UCSD-AML1 (cell line): ENCODE results near the gene SUMO3.

Source experiments
- DNase-seq: peaks from one replicate; lab custom pipeline; 2025; ENCODE audit not compliant: unreplicated experiment; lab: John Stamatoyannopoulos, UW

Gene SUMO3

DNA sequence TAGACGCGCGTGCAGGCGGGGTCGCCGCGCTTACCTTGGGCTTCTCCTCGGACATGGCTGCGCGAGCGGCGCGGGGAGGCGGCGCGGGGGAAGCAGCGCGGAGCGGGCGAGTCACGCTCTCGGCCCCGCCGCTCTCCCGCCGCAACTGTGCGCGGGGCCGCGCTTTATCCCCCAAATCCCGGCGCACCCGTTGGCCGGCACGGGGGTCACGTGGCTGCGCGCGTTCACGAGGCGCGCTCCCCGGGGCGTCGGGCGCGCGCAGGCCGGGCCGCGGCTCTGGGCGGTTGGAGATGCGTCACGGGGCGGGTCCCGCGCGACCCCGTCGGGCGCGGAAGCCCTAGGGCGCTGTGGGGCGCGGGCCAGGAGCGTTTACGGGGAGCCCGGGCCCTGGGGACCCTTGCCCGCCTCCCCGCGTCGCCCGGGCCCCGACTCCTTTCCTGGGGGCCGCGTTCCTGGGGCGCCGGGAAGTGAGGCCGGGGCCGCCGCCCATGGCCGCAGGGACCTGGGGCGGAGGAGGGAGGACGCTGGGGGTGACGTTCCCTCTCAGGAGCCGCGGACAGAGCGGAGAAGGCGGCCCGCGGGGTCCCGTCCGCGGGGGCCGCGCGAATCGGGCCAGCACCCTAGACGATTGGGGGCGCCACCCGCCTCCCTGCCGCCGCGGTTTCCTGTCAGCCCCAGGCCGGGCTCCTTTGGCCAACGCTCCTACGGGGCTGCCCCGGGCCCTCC is at the start of gene SUMO3:
Gene SUMO3, minus strand, starts transcription at position 149 of the 726 bp plus-strand sequence. Its CDS starts 94 bp downstream, at position 55.
- peak; percentile 85 for DNase-seq

DNA sequence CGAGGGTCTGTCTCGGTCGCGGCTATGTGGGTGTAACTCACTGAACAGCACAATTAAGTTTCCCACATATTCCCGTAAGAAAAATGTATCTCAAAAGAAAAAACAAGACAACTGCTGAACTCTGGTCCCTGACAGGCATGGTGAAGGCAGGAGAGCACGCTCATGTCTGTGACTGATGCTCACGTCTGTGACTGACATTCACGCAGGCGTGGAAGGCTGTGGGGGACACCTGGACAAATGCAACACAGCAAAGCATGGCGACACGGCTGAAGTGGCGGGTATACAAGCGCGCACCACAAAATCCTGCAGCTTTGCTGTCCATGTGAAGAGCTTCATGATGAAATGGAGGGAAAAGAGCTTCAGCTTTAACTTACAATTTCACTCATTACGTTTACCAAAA is 49.6 kb upstream of the SUMO3 start:
- no peak for DNase-seq

GRCh38 chr21:44866780-44867179 is 48.9 kb upstream of the SUMO3 start:
- no peak for DNase-seq

- DNase-seq: no peak
Measured at GRCh38 chr21:44865561-44866280, 47.9 kb upstream of the SUMO3 start.

DNA sequence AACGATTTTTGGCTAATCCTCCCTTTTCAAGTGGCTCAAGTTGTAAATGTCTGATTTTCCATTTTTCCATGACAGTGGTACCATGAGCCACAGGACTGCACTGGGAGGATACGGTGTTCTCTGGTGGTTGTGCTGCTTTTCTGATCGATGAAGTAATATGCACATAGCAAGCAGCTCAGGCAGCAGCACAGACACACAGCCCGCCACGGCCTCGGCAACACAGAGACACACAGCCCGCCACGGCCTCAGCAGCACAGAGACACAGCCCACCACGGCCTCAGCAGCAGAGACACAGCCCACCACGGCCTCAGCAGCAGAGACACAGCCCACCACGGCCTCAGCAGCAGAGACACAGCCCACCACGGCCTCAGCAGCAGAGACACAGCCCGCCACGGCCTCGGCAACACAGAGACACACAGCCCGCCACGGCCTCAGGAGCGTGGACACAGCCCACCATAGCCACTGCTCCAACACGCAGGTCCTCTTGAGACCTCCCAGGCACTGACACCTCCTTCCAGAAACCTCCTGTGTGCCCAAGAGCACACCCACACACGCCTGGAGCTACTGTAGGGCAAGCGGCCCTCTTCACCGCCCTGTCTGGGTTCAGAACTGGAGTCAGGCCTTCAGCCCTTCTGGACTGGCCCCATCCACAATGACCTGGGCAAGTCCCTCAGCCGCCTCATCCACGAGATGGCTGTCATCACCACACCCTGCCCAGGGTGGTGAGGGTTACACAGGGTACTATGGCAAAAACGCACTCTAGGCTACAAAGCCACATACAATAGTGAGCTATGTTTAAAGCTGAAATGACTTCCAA is 45.2 kb upstream of the SUMO3 start:
- no peak for DNase-seq

- DNase-seq: no peak
Measured at GRCh38 chr21:44858791-44859190, 40.9 kb upstream of the SUMO3 start.

DNA sequence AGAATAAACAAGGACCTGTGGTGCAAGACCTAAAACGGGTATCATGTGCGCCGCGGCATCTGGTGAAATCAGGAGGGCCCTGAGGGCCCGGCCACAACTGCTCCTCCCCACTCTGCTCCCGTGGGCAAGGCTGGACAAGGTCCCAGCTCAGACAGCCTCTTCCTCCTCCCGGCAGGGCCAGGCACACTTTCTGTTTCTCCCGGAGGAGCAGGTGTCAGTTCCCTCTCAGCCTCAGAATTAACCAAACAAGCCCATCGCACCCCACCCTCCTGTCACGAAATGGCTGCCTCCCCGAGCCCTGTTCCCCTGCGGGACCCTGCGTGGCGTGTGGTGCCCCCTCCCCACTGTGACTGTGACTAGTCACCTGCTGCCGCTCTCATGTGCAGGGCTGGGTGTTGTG is 40.4 kb upstream of the SUMO3 start:
- DNase-seq: no peak

DNA sequence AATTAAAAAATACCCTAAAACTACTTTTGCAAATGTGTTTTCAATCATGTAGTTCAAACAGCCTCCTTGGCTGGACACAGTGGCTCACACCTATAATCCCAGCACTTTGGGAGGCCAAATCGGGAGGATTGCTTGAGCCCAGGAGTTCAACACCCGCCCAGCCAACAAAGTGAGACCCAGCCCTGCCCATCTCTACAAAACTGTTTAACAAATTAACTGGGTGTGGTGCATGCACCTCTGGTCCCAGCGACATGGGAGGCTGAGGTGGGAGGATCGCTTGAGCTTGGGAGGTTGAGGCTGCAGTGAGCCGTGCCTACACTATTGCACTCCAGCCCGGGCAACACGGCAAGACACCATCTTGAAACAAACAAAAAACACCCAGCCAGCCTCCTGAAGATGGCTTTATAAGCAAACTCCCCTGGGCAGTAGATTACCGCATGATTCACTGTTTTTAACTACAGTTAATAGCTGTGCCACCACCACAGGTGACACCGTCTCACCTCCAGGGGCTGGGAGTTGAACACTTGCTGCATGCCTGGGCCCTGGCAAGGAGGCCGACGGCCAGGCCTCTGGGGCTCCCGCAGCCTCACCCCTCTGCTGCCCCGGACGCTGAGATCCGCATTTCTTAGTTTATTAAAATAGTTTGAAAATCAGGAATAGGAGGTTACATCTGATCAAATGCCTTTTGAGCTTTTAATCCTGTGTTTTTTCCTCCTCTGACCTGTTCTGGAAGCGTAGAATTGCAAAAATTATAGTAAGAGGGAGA is 39.4 kb upstream of the SUMO3 start:
- no peak for DNase-seq

DNA sequence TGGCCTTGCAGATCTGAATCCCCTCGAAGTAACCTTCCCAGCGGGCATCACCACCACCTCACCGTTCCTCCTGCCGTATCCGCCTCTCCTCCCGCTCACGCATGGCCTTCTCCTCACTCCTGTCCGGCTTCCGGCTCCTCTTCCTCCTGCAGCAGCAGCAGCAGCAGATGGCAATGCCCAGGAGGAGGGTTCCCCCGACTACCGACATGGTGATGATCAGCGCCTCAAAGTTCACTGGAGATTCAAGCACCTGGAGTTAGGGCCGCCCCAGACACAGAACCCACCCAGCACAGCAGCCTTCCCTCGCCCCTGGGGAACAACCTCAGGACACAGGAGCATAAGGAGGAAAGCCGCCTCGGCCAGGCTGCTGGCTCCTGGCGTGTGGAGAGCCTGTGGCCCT is 38.3 kb upstream of the SUMO3 start:
- DNase-seq: no peak

GRCh38 chr21:44855572-44855971 is 37.7 kb upstream of the SUMO3 start:
- no peak for DNase-seq

DNA sequence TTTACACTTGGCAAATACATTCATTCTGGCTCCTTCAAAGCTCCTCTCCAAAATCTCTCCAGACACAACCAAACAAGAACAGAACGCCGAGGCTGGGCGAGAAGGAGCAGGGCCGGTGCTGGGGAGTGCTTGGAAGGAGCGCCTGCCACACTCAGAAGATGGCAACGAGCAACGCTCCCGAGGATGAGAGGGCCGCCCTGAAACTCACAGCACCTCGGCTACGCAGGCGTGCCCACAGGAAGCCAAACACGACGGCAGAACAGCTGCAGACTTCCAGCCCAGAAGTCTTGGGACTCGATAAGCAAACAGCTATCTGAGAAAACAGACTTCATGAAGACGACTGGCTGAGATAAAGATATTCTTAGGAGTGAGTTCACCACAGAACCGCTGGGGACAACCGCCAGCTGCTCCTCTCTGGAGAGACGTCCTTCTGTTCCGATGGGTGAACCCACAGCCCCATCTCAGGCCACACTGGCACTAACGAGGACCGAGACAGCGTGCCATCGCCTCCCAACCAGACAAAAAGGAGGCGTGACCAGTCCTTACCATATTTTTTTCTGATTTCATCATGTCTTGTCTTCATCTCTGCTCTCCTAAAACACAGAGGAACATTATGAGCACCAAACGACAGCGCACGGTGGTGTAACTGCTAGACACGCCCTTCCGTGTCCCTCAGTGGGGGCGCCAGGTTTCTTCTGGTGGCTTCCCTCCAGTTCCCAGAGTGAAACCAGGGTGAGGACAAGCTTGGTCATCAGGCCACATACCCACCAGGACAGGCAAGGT is 37.0 kb upstream of the SUMO3 start:
- DNase-seq: peak; percentile 65

GRCh38 chr21:44854391-44854663 is 36.5 kb upstream of the SUMO3 start:
- DNase-seq: no peak

DNA sequence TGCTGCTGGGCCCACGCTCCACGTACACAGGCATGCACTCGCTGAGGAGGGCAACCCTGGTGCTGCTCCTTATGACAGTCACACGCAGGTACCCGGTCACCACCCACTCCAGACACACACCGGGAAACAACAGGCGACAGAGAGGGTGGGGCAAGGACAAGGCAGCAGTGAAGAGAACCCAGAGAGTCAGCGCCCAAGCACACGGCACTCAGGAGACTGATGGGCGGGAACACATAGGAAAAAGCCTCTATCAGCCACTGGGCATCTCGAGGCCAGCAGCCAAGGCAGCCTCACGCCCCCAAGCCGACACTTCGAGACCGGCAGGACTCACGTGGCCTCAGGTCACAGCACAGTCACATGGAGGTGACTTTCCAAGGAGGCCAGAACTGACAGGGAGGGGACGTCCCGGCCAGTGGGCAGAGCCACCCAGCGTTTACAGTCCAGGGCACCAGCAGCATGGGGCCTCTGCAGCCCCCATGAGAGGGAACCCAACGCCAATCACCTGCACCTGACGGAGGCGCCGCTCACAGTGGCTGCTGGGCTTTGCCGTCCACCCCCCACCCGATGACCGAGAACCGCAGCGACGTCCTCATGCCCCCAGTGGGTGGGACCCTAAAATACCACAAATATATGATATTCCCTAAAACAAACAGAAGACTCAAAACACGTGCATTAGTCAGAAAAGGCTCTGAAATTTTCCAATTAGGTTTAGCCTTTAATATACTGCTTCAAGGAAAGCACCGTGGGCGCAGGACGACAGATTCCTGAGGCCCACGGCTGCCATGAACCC is 35.9 kb upstream of the SUMO3 start:
- no peak for DNase-seq

- no peak for DNase-seq
Measured at GRCh38 chr21:44850905-44851657, 33.2 kb upstream of the SUMO3 start.

GRCh38 chr21:44850208-44850800 is 32.4 kb upstream of the SUMO3 start:
- DNase-seq: no peak

DNA sequence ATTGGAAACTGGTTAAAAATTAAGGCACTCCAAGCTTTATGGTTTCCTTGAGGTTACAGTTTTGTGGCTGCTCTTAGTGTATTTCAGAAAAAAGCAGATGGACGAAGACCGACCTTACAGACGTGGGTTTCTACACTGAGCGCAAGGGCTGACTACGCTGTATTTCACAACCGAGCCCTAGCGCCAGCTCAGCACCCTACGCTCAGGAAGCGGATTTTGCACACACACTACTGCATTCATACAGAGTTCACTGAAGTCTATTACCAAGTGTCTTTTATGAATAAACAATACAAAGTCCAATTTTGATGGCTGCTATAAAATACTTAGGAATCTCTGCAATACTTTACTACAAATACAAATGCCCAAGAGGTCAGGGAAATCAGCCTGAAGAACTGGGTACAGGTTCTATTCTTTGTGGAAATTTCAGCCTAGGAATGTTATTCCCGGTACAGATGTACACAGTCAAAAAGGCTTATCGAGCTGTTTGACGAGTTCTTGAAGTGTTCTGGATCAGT is 31.8 kb upstream of the SUMO3 start:
- DNase-seq: no peak

GRCh38 chr21:44848821-44849521 is 31.1 kb upstream of the SUMO3 start:
- DNase-seq: no peak
